CD1c-positive myeloid dendritic cell (primary cell): Measurements from ENCODE around the gene SNAPIN.
"Not testable (repeated sequence)": the region's sequence is repeated elsewhere in the genome, so short reads cannot be mapped to it uniquely, and the experiment has no call there.

ENCODE experiments used
- DNase-seq: peaks from one replicate; pipeline ENCODE4 v3.0.0-alpha.2; 2016; ENCODE audit errors: extremely low spot score

SNAPIN gene

DNA sequence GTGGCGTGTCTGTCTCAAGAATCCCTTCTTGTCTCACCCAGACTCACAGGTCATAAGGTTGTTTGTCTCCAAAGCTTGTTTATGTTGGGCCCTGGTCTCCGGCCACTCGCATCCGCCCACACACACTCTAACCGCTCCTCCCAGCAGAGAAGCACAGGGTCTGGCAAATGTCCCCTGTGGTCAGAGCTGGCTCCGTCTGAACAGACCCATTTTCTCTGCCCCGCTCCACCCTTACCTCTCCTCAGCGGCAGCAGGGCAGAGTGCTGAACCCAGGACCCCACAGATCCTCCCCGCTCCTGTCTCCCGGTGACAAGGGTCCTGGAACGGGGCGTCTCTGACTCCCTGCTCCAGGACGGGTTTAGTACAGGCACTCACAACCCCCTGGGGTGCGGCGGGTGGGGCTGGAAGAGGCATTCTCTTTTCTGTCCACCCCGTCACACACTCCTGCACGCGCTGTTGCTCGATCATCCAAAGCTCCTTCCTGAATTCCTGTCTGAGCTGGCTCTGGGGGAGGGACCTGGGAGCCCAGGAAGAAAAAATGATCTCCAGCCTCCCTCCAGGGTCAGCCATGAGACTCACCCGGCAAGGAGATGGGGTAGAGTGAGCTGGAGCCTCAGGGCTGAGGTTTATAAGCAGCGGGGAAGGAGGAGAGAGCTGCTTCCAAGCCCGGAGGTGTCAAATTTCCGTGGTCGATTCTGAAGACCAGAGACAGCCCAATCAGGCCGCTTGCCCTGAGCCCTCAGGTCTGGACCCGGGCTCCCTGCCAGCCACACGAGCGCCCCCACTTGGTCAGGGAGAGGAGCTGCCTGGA lies 31.4 kb upstream of the SNAPIN start, which contains the start of gene S100A13:
TSS of gene S100A13 (minus strand) at position 602 of the 811 bp plus-strand sequence. CDS start 1,033 bp downstream, outside the sequence.
- DNase-seq: peak; percentile 35

DNA sequence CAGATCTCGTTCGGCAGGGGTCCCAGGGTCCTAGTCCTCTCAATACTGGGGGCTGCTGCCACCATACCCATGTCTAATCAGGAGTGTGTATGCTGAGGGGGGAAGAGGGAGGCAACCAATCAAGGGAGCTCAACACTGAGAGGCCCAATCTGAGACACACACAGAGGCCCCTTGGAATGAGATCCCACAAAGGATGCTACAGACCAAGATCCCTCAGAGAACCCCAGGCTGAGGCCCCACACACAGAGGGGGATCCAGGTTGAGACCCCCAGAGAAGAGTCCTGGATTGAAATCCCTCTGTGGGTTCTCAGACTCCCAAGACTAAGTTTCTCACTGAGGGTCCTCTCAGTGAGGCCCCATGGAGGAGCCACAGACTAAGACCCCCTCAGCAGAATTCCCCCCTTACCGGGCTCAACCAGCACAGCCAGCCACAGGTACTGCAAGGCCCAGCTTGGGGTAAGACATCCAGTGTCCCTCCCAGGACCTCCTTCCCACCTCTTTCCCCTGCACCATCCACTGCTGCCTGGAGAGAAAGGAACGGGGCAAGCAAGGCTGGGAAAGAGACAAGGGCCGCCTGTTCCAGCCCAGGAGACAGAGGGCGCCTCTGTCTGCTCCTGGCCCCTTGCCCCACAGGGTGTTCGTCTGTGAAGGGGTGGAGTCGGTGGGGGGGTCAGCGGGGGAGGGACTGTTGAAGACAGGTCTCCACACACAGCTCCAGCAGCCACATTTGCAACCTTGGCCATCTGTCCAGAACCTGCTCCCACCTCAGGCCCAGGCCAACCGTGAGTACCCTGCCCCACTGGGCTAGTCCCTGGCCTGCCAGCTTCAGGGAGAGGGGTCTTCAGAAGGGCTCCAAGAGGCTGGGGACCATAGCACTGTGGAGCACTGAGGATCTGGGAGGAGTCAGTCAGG lies 30.5 kb upstream of the SNAPIN start, which contains the start of gene S100A1:
TSS of gene S100A1 (plus strand) at position 720 of the 912 bp plus-strand sequence. CDS start 2,088 bp downstream, outside the sequence.
- DNase-seq: no peak

DNA sequence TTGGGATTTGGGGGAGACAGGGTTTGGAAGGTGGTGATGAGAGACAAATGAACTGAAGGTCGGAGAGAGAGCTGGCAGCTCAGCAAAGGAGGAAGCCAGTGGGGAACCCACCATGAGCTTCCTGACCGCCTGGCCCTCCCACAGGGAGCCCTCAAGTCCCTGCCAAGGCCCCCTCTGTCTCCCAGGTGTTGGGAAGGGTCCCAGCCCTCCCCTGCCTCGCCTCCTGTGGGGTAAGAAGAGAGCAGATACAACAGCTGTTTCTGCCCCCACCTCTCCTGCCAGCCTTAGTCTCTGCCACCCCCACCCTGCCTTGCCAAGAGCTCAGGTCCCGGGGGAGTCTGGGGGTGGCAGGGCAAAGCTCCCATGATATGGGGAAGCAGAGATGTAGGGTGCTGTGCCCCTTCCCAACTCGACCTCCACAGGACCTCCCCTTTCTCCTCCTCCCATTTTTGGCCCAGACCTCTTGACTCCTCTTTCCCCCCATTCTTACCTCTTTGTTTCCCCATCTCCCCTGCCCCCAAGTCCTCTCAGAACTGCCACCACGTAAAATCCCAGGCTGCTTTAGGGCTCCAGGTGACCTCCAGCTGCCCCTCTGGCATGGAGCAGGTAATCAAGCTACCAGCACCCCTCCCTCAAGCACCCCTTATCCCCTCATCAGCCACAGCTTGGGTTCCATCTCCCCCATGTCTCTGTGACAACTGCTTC lies 29.7 kb upstream of the SNAPIN start:
- no peak for DNase-seq

DNA sequence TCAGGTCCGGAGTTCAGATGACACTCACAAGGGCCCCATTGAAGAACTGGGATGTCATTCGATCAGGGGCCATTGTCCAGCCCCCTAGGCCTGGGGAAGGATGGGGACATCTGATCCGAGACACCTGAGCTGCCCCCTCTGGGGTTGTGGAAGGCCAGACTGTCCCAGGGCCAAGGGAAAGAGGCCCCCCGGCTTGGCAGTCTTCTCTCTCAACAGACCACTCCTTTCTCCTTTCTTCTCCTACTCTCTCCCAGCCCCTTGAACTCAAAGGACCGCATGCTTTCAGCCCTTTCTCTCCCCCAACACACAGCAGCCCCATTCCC lies 29.2 kb upstream of the SNAPIN start:
- DNase-seq: no peak

DNA sequence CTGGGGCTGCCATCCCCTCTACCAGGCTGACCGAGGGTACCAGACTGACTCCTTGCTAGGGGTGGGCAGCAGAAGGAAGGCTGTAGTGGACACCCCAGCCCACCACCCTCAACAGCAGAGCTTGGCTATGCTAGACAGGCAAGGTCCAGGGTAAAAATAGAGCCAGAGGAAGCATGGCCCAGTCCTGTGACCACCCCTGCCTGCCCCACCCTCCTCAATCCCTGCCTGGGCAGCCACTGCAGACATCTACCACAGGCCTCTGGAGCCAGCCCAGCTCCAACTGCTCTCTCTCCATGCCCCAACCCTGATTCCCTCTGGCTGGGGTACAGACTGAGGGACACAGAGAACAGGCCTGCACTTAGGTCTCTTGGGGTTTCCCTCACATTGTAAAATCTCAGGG lies 28.5 kb upstream of the SNAPIN start:
- DNase-seq: no peak

DNA sequence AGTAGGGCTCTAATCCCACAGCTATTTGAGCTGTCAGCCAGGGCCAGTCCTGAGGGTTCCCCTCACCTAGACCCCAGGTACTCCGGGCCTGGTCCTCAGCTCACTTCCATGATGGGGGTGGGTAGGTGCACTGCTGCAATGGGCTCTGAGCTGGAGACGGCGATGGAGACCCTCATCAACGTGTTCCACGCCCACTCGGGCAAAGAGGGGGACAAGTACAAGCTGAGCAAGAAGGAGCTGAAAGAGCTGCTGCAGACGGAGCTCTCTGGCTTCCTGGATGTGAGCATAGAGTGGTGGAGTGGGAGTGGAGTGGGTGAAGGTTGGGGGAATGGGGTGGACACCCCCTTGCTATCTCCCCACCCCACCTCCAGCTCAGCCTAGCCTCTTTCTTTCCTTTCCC lies 28.1 kb upstream of the SNAPIN start:
- DNase-seq: no peak

DNA sequence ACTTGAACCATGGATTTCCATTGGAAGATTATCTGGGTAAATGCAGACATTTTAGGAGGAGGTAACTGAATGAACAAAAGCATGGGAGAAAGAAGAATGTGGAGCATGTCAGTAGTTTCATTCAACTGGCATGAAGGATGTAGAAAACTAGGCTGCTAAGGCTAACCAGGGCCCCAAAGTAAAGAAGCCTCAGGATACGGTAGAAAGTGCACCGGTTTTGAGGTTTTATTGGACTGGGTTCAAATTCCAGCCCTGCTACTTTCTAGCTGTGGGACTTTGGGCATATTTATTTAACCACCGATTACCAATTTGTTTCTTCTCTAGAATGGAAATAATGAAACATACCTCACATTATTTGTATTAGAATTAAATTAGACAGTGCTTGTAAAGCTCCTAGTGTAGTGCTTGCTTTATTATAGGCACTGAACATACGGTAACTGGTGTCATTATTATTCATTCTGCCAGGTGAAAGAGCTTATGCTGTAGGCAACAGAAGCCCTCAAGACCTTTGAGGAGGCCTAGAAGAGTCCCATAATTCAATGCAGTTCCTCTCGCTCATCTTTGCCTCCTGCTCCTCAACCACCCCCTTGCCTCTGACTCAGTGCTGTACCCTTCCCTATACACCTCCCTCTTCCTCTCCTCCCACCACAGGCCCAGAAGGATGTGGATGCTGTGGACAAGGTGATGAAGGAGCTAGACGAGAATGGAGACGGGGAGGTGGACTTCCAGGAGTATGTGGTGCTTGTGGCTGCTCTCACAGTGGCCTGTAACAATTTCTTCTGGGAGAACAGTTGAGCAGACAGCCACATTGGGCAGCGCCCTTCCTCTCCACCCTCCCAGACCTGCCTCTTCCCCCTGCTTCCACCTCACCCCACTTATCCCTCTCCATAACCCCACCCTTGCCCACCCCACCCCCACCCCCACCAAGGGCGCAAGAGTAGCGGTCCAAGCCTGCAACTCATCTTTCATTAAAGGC lies 27.2 kb upstream of the SNAPIN start:
- peak; percentile 26 for DNase-seq

DNA sequence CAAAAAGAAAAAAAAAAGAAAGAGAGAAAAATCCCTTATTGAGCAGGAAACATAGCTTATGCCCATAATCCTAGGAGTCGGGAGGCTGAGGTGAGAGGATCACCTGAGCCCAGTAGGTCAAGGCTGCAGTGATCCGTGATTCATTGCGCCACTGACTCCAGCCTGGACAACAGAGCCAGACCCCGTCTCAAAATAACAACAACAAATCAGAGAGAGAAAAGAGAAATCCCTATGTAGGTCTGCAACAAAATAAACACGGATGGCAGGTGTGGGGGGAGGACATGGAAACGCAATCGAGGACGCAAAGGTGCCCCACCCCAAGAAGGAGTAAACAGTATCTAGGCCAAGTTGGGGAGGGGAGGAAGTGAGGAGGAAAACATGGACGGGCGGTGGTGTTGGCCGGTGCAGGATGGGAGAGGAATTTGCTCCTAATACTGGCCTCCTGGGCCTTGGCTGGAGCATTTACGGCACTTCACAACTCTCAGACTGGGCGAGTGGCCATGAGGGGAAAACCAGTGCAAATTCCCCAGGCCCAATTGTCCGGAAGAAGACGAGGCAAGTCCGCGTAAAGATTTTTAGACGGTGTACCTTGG lies 25.2 kb upstream of the SNAPIN start:
- no peak for DNase-seq

DNA sequence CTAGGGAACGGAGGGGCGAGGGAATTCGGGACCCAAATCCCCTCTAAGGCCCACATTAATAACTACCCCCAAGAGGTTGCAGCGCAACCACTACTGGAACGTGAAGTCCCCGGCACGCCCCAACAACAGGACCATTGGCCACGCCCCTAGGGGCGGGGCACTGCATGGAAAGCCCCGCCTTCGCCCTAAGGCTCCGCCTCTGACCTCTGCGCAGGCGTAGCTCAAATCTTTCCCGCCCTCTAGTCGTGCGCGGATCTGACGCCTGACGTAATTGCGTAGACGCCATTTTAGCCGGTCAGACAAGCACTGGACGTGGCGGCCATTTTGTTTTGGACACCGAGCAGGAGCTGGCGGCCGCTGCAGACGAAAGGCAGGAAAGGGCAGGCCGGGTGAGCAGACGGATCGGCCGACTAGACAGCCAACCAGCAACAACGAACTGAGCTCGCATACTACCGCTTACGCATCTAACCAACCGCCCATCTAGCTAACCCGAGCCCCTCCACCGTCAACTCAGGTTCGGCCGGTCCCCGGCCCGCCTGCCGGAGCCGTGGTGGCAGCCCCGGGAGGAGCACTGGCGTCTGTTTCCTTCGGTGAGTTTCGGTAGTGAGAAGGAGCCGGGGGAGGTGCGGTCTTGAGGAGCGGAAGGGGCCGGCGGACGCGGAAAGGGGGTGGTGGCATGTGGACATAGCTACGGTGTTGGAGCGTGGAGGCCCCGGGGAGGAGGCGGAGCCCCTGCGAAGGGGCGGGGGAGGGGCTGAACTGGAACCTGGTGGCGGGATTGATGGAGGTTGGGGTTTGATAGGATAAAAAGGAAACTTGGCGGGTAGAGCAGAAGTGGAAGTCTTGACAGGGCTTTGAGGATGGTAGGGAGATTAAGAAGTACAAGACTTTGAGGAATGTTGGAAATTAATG lies 24.5 kb upstream of the SNAPIN start, which contains the start of gene CHTOP:
TSS of gene CHTOP (plus strand) at position 313 of the 912 bp plus-strand sequence. CDS start 2,523 bp downstream, outside the sequence.
- peak; percentile 99 for DNase-seq

DNA sequence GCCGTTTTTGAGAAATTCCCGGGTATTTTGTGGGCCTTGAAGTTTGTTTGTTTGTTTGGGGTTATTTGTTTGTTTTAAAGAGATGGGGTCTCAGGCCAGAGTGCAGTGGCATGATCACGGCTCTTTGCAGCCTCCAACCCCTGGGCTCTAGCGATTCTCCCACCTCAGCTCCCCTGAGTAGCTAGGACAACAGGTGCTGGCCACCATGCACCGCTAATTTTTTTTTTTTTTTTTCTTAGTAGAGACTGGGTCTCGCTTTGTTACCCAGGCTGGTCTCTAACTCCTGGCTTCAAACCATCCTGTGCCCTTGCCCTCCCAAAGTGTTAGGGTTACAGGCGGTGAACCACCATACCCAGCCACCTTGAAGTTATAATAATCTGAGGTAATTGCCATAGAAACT lies 22.6 kb upstream of the SNAPIN start:
- no peak for DNase-seq

DNA sequence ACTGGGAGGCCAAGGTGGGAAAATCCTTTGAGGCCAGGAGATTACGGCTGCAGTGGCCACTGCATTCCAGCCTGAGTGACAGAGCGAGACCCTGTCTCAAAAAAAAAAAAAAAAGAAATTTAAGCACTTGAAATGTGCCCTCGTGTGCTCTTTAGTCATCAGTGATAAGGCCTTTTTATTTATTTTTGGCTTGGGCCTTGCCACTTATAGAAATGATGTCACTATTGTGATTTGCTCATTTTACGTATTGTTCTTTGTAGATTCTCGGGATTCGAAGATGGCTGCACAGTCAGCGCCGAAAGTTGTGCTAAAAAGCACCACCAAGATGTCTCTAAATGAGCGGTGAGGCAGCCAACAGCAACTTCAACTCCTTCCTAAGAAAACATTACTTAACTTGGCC lies 22.2 kb upstream of the SNAPIN start:
- no peak for DNase-seq

DNA sequence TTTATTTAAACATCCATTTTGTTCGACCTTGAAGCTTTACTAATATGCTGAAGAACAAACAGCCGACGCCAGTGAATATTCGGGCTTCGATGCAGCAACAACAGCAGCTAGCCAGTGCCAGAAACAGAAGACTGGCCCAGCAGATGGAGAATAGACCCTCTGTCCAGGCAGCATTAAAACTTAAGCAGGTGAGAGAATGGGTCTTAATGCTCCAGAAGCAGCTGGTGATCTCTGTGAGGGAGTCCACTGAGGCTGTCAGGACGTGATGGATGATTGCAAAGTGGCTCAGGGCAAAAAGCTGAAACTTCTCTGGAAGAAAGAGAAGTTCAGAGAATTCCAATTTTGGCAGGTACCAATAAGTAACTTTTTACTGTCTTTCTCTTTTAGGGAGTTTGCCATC lies 20.2 kb upstream of the SNAPIN start:
- DNase-seq: no peak

DNA sequence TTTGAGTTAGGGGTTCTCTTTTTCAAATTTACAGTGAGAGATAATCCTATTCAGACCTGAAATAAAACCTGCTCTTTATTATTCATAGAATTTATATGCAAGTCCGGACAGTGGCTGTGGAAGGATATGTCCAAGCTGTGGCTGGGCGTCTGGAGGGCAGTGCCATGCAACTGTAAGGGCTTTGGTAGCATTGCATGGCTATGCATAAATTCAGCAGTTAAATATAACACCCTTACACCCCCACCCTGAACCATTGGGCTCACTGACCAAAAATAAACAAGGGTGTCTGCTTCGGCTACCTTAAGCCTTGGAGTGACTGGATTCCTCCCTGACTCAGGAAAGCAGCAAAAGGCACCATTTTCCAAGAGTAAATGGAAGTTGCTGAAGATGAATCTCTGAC lies 19.2 kb upstream of the SNAPIN start:
- DNase-seq: no peak

DNA sequence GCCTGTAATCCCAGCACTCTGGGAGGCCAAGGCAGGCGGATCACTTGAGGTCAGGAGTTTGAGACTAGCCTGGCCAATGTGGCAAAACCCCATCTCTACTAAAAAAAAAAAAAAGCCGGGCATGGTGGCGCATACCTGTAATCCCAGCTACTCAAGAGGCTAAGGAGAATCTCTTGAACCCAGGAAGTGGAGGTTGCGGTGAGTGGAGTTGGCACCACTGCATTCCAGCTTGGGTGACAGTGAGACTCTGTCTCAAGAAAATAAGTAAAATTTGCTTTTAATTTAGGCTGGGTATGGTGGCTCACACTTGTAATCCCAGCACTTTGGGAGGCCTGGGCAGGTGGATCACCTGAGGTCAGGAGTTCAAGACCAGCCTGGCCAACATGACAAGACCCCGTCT lies 18.3 kb upstream of the SNAPIN start:
- not testable (repeated sequence) for DNase-seq

DNA sequence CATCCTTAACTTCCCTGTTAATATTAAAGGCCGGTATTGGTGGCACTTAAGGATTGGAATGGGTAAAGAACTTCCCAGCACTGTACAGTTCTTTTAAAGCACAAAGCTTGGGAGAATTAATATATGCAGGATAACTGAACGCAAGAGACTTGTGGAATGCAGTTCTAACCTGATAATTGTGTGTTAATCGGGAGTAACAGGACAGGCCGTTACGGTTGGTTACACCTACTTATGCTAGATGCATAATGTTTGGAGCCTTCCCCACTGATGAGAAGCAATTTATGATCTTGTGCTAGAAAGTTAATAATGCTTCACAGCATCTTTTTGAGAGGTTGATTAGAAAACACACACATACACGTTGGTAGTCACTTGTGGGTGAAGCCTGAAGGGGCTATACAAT lies 17.6 kb upstream of the SNAPIN start:
- no peak for DNase-seq

DNA sequence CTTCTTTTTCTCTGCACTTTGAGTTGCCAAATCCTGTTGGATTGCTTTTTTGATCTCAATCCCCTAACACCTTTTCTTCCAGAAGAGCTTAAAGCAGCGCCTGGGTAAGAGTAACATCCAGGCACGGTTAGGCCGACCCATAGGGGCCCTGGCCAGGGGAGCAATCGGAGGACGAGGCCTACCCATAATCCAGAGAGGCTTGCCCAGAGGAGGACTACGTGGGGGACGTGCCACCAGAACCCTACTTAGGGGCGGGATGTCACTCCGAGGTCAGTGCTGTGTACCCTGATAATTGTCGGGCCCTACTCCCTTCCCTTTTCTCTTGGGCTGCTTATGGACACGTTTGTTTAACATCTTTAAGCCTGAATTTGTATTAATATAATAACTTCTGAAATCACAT lies 16.3 kb upstream of the SNAPIN start:
- DNase-seq: no peak

DNA sequence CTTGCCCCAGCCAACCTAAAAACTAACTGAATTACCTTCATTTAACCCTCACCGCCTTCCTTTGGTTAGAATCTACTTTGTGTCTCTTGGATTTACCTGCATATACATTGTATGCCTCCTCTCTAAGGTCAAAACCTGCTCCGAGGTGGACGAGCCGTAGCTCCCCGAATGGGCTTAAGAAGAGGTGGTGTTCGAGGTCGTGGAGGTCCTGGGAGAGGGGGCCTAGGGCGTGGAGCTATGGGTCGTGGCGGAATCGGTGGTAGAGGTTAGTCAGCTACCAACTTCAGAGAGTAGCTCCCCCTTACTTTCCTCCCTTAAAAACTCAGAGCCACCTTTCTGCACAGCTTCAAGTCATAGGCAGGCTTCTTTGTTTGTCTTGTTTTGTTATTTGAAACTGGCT lies 15.4 kb upstream of the SNAPIN start:
- DNase-seq: no peak

DNA sequence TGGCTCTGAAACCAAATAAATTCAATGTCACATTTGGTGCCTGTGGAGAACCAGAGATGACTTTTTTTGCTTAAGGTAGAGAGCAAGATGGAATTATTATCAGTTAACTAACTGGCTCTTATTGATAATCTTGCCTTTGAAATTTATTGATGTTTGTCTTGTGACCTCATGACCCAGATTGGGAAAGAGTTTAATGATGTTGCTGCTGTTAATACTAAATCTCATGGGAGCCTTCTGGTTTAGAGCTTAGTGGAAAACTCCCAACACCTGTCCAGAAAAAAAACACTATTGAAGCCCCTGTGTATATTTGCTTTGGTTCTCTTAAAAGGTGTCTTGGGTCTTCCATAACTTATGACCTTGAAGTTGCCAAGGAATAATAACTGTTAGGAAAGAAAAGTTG lies 14.7 kb upstream of the SNAPIN start:
- DNase-seq: no peak

DNA sequence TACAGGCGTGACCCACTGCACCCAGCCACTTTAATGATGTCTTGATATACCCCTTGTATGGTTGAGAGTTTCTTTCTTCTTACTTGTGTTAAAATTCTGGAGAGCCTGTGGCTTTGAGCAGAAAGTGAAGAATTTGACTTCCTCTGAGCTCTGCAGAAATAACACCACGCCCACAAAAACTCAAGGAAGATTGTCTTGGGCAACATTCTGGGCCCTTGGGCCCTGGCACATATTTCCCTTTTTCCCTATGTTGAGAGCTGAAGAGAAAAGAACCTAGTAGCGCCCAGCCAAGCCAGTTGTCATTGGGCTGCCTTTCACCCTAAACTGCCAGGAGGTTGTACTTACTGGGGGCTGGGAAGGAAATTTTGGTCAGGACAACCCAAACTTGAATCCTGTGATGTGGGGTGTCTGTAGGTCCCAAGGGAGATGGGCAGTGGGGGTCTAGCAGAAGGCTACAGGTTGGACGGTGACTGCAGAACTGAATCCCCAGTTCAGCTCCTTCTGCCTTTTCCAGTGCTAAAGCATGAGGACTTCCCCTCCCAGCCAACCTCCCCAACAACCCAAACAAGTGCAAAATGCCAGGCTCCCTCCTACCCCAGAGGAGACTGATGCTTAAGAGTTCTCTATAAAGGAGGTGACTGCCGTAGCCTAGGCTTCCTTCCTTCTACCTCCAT lies 11.7 kb upstream of the SNAPIN start:
- peak; percentile 84 for DNase-seq
